Prostate gland (tissue), 2 donors: ENCODE measurements around the gene MARK3. TPM values are rescaled to one million over a fixed set of nuclear protein-coding genes. Genes with fewer than 3 reads are reported as not detected.

Experiments
- DNase-seq: peaks from one replicate; pipeline ENCODE4 v3.0.0-alpha.2; 2019; ENCODE audit warnings: low spot score
- H3K27ac ChIP-seq, 2 donors: fragments of 200-600 bp; sonication (generic); 2 replicates each; pipeline ENCODE4 v1.5.1; 2017 to 2019
- H3K27me3 ChIP-seq: fragments of 200-600 bp; sonication (generic); replicated peaks from 2 replicates; pipeline ENCODE4 v1.5.1; 2019; ENCODE audit not compliant: insufficient read depth
- H3K36me3 ChIP-seq, 2 donors: fragments of 200-600 bp; sonication (generic); 1 replicate in 1 of 2; 2 replicates in 1 of 2; pipeline versions ENCODE4 v1.5.1 to v1.8.1; 2017 to 2019
- H3K4me1 ChIP-seq: fragments of 200-600 bp; sonication (generic); replicated peaks from 2 replicates; pipeline ENCODE4 v1.5.1; 2019
- H3K4me3 ChIP-seq, 2 donors: fragments of 200-600 bp; sonication (generic); 2 replicates each; pipeline ENCODE4 v1.5.1; 2017 to 2019
- H3K9me3 ChIP-seq: fragments of 200-600 bp; sonication (generic); 2 replicates; pipeline ENCODE4 v1.5.1; 2017
- CTCF ChIP-seq, 4 experiments: fragments of 200-600 bp in 2 of 4; fragments of 450-650 bp in 2 of 4; sonication (generic) in 2 of 4; IDR thresholded peaks; 1 replicate in 3 of 4; 2 replicates in 1 of 4; pipeline ENCODE4 v1.5.1; 2016 to 2019; ENCODE audit warnings: antibody characterized with exemption in 4 of 4, mild to moderate bottlenecking in 2 of 4, moderate library complexity in 2 of 4
- POLR2A ChIP-seq: fragments of 450-650 bp; IDR thresholded peaks from one replicate; pipeline ENCODE4 v1.6.1; 2016; ENCODE audit warnings: antibody characterized with exemption, mild to moderate bottlenecking
- POLR2AphosphoS5 ChIP-seq: sonication (generic); formaldehyde crosslinking; IDR thresholded peaks from one replicate; pipeline ENCODE4 v1.6.1; 2017; ENCODE audit warnings: antibody characterized with exemption
- WGBS: methylation state at CpG from one replicate; pipeline ENCODE4 v1.1.5; 2018; 5-methylcytosine and 5-hydroxymethylcytosine counted together
- intact Hi-C: fragments of 100-400 bp; cut with DNase I; formaldehyde crosslinking; loops from one replicate; pipeline ENCODE4 v1.14.2; 2022
- total RNA-seq, 2 donors: library from RNA; depleted of rRNA; stranded (reverse); fragments of >200 nt; gene quantifications; one replicate each; pipeline ENCODE4 v1.1.0, GENCODE V29; 2016

MARK3 gene
- total RNA-seq, 2 donors from 2014 or later = 51.5 to 115 TPM

- Histone ChIP-seq H3K4me1 (peaks cover 13% of the 10 kb centered on the region), H3K4me3 (no peak overlapping the region), H3K27me3 (no peaks in the 10 kb centered on the region), H3K9me3 (no peaks in the 10 kb centered on the region), H3K36me3 (no peaks in the 10 kb centered on the region), H3K27ac (no peak overlapping the region)
- TF ChIP-seq POLR2AphosphoS5 (no peak), CTCF (IDR thresholded peaks at IDR 0.05) (no peak), POLR2A (no peak)
- intact Hi-C loops = no loop called here
- 74% methylated on average over 4 of the region's 4 CpGs for WGBS
- DNase-seq = no peak
Observed at GRCh38 chr14:103400537-103400936, 15.3 kb downstream of the MARK3 start.

- Histone ChIP-seq H3K4me3 (no peak overlapping the region), H3K27ac (no peak overlapping the region), H3K4me1 (peaks cover 13% of the 10 kb centered on the region), H3K27me3 (no peaks in the 10 kb centered on the region), H3K9me3 (no peaks in the 10 kb centered on the region), H3K36me3 (no peaks in the 10 kb centered on the region)
- intact Hi-C loops = no loop called here
- DNase-seq = no peak
- 81% methylated on average over 10 of the region's 10 CpGs for WGBS
- TF ChIP-seq CTCF (IDR thresholded peaks at IDR 0.05) (no peak), POLR2A (no peak), POLR2AphosphoS5 (peak; percentile 24)
Observed at GRCh38 chr14:103401223-103402214, 16.3 kb downstream of the MARK3 start.

- Histone ChIP-seq H3K9me3 (no peaks in the 10 kb centered on the region), H3K4me1 (peaks cover 13% of the 10 kb centered on the region), H3K36me3 (no peaks in the 10 kb centered on the region), H3K27ac (no peak overlapping the region), H3K4me3 (no peak overlapping the region), H3K27me3 (no peaks in the 10 kb centered on the region)
- 90% methylated on average over 2 of the region's 2 CpGs for WGBS
- TF ChIP-seq POLR2AphosphoS5 (no peak), CTCF (IDR thresholded peaks at IDR 0.05) (no peak), POLR2A (no peak)
- intact Hi-C loops = no loop called here
- DNase-seq = no peak
Observed at GRCh38 chr14:103402695-103403094, 17.5 kb downstream of the MARK3 start.

- TF ChIP-seq CTCF (IDR thresholded peaks at IDR 0.05) (no peak), POLR2AphosphoS5 (no peak), POLR2A (no peak)
- Histone ChIP-seq H3K27me3 (no peaks in the 10 kb centered on the region), H3K4me1 (peaks cover 15% of the 10 kb centered on the region), H3K9me3 (no peaks in the 10 kb centered on the region), H3K27ac (peak overlapping the region; percentile 45 to 64), H3K4me3 (no peak overlapping the region), H3K36me3 (no peaks in the 10 kb centered on the region)
- DNase-seq = no peak
- intact Hi-C loops = no loop called here
- WGBS = 47% methylated on average over 9 of the region's 9 CpGs
Observed at GRCh38 chr14:103404032-103404918, 19.1 kb downstream of the MARK3 start.
